ENCODE results near the gene ADSS1. TPM values are rescaled to one million over a fixed set of nuclear protein-coding genes. Genes with fewer than 3 reads are reported as not detected.

Gene ADSS1
- total and polyA plus RNA-seq, 2 donors (not counting 1 experiment from before 2014, with no cell fraction given) = 2.2 to 3.5 TPM

DNA sequence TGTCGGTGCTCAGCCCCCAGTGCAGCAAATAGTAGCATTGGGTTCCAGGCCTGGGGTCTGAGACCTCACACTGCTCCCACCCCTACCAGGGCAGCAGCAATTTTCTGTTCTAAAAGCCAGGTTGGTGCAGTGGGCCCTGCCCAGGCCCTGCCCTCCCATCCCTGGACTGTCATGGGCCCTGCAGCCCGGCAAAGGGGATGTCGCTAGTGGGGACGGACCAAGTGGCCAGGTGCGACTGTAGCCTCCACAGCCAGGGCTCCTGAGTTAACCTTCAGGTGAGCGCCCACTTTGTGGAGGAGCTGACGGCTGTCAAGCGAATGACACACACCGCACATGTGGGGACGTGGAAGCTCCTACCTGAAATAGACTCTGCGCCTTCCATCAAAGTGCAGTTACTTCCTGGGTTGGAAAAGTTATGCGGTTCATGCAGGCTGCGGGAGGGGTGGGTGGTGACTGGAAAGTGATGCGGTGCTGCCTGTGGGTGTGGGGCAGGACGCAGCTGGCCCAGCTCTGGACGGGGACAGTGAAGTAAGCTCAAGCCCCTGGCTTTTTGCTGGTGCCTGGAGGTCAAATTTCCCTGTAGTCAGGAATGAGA, 33.1 kb upstream of the ADSS1 start:
- H3K79me2 ChIP-seq (ENCODE audit: control insufficient read depth, insufficient read depth, low read length) = peaks cover 65% of the 10 kb centered on the region
- no peaks in the 10 kb centered on the region for H3K9me3 ChIP-seq (ENCODE audit: control insufficient read depth, insufficient read depth, low read depth, low read length)
- peaks cover 33% of the 10 kb centered on the region for H3K4me1 ChIP-seq (ENCODE audit: control insufficient read depth, extremely low read depth, insufficient read depth, low read length)
- H3K9ac ChIP-seq (ENCODE audit: insufficient read depth, low read length) = peak overlapping the region; percentile 82
- TF ChIP-seq EZH2 (IDR thresholded peaks at IDR 0.05; ENCODE audit: low read length, missing control alignments) = no peak
- TF ChIP-seq, protein P1, sequence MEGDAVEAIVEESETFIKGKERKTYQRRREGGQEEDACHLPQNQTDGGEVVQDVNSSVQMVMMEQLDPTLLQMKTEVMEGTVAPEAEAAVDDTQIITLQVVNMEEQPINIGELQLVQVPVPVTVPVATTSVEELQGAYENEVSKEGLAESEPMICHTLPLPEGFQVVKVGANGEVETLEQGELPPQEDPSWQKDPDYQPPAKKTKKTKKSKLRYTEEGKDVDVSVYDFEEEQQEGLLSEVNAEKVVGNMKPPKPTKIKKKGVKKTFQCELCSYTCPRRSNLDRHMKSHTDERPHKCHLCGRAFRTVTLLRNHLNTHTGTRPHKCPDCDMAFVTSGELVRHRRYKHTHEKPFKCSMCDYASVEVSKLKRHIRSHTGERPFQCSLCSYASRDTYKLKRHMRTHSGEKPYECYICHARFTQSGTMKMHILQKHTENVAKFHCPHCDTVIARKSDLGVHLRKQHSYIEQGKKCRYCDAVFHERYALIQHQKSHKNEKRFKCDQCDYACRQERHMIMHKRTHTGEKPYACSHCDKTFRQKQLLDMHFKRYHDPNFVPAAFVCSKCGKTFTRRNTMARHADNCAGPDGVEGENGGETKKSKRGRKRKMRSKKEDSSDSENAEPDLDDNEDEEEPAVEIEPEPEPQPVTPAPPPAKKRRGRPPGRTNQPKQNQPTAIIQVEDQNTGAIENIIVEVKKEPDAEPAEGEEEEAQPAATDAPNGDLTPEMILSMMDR (conservative IDR thresholded peaks at IDR 0.05 in 1 of 2, IDR thresholded peaks at IDR 0.05 in 1 of 2; ENCODE audit: low read depth in 1 of 2, low read length in 2 of 2) = no peak
- no peaks in the 10 kb centered on the region for H3K27me3 ChIP-seq (ENCODE audit: control insufficient read depth, insufficient read depth, low read length)
- peak overlapping the region; percentile 80 for H3K27ac ChIP-seq (ENCODE audit: insufficient read depth, low read length)
- peaks cover 19% of the 10 kb centered on the region for H3K36me3 ChIP-seq (ENCODE audit: control insufficient read depth, insufficient read depth, low read length)
- H3K4me2 ChIP-seq (ENCODE audit: extremely low read depth, insufficient read depth, low read length) = peak overlapping the region; percentile 98
- H2AFZ ChIP-seq (ENCODE audit: low read length) = no peak overlapping the region
- peaks cover 3% of the 10 kb centered on the region for H4K20me1 ChIP-seq (ENCODE audit: control insufficient read depth, extremely low read depth, insufficient read depth, low read length)
- peak overlapping the region; percentile 77 to 93 (median 90) for H3K4me3 ChIP-seq (replicated peaks in 1 of 4; ENCODE audit: control extremely low read depth in 1 of 4, insufficient read depth in 1 of 4, low read depth in 3 of 4, low read length in 4 of 4)
- DNase-seq (ENCODE audit: low read depth in 2 of 2) = no peak

DNA sequence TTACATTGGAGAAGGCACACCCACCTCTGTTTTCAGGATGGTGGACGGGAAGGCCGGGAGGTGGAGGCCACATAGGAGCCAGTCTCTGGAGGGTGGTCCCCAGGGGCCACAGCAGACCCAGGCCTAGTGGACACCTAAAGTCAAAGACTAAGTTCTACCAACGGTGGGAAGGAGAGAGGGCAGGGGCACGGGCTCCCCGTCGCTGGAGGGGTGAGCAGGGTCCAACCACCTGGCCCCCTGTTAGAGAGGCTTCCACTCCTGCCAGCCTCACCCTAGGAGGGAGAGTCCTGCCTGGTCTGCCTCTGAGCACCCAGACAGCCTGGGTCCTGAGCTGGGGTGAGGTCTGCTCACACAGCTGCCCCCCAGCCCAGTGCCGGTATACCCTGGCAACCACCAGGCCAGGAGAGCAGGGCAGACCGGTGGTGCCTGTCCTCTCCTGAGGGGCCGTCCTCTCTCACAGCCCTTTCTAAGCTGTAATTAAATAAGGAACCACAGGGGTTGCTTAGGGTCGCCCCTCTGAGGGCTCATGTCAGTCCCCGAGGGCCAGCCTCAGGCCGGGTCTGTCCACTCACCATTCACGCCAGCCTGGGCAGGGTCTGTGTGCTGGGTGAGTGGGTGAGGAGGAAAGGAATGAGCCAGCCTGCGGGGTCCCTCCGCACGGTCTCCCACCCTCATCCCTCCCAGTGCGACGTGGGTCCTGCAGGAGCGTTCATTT, 32.3 kb upstream of the ADSS1 start:
- DNase-seq (ENCODE audit: low read depth in 2 of 2) = no peak
- Histone ChIP-seq H3K4me2 (ENCODE audit: extremely low read depth, insufficient read depth, low read length) (peak overlapping the region; percentile 98), H3K36me3 (ENCODE audit: control insufficient read depth, insufficient read depth, low read length) (peaks cover 23% of the 10 kb centered on the region), H2AFZ (ENCODE audit: low read length) (no peak overlapping the region), H4K20me1 (ENCODE audit: control insufficient read depth, extremely low read depth, insufficient read depth, low read length) (peaks cover 3% of the 10 kb centered on the region), H3K27ac (ENCODE audit: insufficient read depth, low read length) (no peak overlapping the region), H3K4me1 (ENCODE audit: control insufficient read depth, extremely low read depth, insufficient read depth, low read length) (peaks cover 33% of the 10 kb centered on the region), H3K9me3 (ENCODE audit: control insufficient read depth, insufficient read depth, low read depth, low read length) (no peaks in the 10 kb centered on the region), H3K79me2 (ENCODE audit: control insufficient read depth, insufficient read depth, low read length) (peaks cover 72% of the 10 kb centered on the region), H3K4me3 (replicated peaks in 1 of 4; ENCODE audit: control extremely low read depth in 1 of 4, insufficient read depth in 1 of 4, low read depth in 3 of 4, low read length in 4 of 4) (peak overlapping the region in 2 of 4 experiments; percentile 14 to 93), H3K27me3 (ENCODE audit: control insufficient read depth, insufficient read depth, low read length) (no peaks in the 10 kb centered on the region), H3K9ac (ENCODE audit: insufficient read depth, low read length) (no peak overlapping the region)
- TF ChIP-seq, protein P1 (conservative IDR thresholded peaks at IDR 0.05 in 1 of 2, IDR thresholded peaks at IDR 0.05 in 1 of 2; ENCODE audit: low read depth in 1 of 2, low read length in 2 of 2) = no peak
- TF ChIP-seq EZH2 (IDR thresholded peaks at IDR 0.05; ENCODE audit: low read length, missing control alignments) = no peak

DNA sequence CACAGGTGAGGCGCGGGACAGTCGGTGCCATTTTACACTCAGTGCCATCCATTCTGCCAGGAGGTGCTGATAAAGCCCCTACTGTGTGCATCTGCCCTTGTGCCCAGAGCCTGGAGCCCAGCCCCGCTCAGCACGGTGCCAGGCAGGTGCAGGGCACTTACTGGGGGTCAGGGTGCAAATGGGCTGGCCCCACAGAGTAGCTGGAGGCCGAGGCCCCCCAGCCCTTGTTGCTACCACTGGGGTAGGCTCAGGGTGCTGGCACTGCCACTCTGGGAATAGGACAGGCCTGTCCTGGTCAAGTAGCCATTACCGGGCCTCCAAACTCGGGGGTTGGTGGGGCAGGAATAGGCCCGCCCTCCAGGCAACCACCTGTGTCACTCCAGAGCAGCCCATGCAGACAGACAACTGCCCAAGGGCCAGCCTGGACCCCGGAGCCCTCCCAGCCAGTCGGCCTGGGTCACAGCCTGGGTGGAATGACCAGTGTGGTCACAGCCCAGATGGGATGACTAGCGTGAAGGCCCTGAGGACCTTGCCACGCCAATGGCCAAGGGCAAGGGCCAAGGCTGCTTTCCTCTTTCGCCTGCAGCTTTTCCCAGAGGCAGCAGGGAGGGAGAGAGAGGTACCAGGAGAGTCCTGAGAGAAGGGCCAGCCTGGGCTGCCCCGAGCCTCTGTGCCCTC, 31.6 kb upstream of the ADSS1 start:
- Histone ChIP-seq H3K4me3 (replicated peaks in 1 of 4; ENCODE audit: control extremely low read depth in 1 of 4, insufficient read depth in 1 of 4, low read depth in 3 of 4, low read length in 4 of 4) (no peak overlapping the region), H3K9ac (ENCODE audit: insufficient read depth, low read length) (no peak overlapping the region), H4K20me1 (ENCODE audit: control insufficient read depth, extremely low read depth, insufficient read depth, low read length) (peaks cover 3% of the 10 kb centered on the region), H3K27ac (ENCODE audit: insufficient read depth, low read length) (no peak overlapping the region), H3K27me3 (ENCODE audit: control insufficient read depth, insufficient read depth, low read length) (no peaks in the 10 kb centered on the region), H3K4me1 (ENCODE audit: control insufficient read depth, extremely low read depth, insufficient read depth, low read length) (peaks cover 38% of the 10 kb centered on the region), H2AFZ (ENCODE audit: low read length) (no peak overlapping the region), H3K36me3 (ENCODE audit: control insufficient read depth, insufficient read depth, low read length) (peaks cover 27% of the 10 kb centered on the region), H3K9me3 (ENCODE audit: control insufficient read depth, insufficient read depth, low read depth, low read length) (no peaks in the 10 kb centered on the region), H3K79me2 (ENCODE audit: control insufficient read depth, insufficient read depth, low read length) (peaks cover 79% of the 10 kb centered on the region), H3K4me2 (ENCODE audit: extremely low read depth, insufficient read depth, low read length) (no peak overlapping the region)
- DNase-seq (ENCODE audit: low read depth in 2 of 2) = no peak
- TF ChIP-seq, protein P1 (conservative IDR thresholded peaks at IDR 0.05 in 1 of 2, IDR thresholded peaks at IDR 0.05 in 1 of 2; ENCODE audit: low read depth in 1 of 2, low read length in 2 of 2) = no peak
- TF ChIP-seq EZH2 (IDR thresholded peaks at IDR 0.05; ENCODE audit: low read length, missing control alignments) = no peak

All from fibroblast of lung (primary cell).